ENCODE results near the gene SLIT3.
"Not testable (repeated sequence)": the region's sequence is repeated elsewhere in the genome, so short reads cannot be mapped to it uniquely, and the experiment has no call there.

SLIT3 gene

DNA sequence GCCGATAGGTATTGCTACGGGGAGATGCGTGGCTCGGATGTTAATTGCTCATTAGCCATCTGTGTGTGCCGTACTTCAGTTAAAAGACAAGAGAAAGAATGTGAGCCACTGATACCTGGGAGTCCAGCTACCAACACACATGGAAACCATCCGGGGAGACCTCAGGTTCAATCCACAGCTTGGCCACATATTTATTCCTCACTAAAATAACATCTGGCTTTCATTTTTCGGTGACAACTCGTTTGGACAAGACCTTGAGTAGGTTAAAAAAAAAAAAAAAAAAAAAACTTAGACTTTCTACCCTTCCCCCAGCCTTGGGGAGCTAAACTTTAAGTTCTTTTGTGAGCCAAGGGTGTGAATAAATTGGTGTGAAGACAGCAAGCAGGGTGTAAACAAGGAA lies 84.1 kb downstream of the SLIT3 start:
- DNase-seq = no peak

DNA sequence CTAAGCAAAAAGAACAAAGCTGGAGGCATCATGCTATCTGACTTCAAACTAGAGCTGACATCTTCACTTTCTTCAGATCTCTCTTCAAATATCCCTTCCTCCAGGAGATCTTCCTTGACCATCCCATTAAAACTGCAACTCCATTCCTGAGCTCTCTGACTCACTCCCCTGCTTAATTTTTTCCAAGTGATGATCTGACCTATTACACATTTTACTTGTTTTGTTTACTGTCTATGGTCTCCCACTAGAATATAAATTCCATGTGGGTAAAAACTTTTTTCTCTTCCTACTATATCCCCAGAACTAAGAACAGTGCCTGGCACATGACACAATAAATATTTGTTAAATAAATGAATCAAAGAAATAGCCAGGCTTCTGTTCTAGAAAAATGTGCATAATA lies 87.5 kb downstream of the SLIT3 start:
- no peak for DNase-seq

GRCh38 chr5:169211761-169212160 lies 89.2 kb downstream of the SLIT3 start:
- DNase-seq = not testable (repeated sequence)

- DNase-seq = no peak
Observed at GRCh38 chr5:169204788-169205400, 96.0 kb downstream of the SLIT3 start.

DNA sequence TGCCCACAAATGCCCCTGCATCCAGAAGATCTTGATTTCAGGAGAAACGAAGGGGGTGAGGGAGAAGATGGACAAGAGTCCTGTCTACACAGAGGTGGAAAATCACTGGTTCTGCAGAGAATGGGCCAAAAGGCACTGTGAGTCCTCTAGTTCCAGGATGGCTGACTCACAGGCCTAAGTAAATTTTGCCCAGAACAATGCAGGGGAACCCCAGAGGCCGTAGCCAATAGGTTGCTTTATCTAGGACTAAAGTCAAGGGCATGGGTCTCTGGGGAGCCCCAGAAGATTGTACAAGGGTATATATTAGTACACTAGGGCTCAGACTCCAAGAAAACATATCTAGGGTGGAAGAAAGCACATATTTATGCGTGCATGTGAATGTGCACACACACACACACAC lies 98.0 kb downstream of the SLIT3 start:
- no peak for DNase-seq

DNA sequence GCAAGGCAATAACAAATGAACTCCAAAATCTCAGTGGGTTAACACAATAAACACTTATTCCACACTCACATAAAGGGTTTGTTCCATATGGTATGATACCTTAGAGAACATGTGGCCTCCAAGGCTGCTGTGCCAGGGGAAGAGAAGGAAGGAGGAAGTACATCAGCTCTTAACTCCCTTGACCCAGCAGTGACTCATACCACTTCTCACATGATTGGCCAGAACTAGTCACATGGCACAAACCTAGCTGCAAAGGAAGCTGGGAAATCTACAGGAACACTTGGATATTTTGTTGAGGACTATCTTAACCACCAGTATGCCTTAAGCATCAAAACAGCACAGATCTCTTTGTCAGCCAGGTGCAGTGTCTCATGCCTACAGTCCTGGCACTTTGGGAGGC lies 99.3 kb downstream of the SLIT3 start:
- DNase-seq = no peak

GRCh38 chr5:169200125-169200778 lies 100.7 kb downstream of the SLIT3 start:
- no peak for DNase-seq

- no peak for DNase-seq
Observed at GRCh38 chr5:169197343-169197742, 103.6 kb downstream of the SLIT3 start.

GRCh38 chr5:169196059-169196458 lies 104.9 kb downstream of the SLIT3 start:
- no peak for DNase-seq

GRCh38 chr5:169195601-169196000 lies 105.3 kb downstream of the SLIT3 start:
- DNase-seq = no peak

- no peak for DNase-seq
Observed at GRCh38 chr5:169192536-169192935, 108.4 kb downstream of the SLIT3 start.

DNA sequence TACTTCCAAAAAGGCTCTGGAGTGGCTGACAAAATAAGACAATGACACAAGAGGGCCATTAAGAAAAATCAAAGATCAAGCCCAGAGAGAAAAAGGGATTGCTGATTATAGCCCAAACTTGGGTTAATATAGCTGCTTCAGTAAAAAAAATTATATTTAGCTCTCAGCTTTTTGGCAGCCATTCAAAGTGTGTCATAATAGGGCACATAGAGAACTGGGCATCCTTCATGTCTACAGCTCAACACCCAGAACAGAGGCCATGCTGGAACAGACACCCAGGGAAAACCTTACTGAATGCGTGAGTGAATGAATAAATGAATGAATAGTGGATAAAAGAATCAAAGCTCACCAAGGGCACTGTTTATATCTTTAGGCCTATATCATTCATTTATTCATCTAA lies 110.1 kb downstream of the SLIT3 start:
- DNase-seq = no peak

DNA sequence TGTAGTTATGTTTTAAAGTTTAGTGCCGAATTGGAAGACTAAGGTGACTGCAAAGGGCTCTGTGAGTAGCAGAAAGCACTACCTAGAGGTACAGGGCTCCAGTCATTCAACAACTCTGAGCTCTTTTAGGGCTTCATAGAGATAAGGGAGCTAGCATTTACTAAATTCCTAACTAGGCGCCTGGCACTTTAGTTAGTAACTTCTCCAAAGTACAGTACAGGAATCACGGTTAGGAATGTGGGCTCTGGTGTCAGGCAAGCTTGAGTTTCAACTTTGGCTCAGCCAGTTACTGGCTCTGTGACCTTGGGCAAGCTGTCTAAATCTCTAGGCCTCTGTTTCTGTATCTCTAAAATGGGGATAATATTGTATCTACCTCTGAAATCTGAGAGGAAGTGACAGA lies 115.3 kb downstream of the SLIT3 start:
- no peak for DNase-seq

DNA sequence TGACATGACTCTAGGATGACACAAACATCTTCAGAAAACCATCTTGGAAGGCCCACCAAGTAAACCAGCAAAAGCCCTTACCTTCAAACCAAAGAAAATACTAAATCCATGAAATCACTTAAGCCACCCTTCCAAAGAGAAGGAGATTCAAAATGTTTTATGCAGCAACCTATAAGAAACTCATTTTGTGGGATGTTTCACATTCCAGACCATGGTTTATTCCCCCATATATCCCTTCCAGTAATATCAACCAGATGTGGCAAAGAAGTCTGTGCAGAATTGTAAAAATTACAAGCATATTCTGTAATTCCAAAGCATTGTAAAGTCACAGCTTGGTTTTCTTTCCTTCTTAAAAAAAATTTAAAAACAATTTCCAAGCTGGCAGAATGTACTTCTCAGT lies 117.4 kb downstream of the SLIT3 start:
- DNase-seq = no peak

DNA sequence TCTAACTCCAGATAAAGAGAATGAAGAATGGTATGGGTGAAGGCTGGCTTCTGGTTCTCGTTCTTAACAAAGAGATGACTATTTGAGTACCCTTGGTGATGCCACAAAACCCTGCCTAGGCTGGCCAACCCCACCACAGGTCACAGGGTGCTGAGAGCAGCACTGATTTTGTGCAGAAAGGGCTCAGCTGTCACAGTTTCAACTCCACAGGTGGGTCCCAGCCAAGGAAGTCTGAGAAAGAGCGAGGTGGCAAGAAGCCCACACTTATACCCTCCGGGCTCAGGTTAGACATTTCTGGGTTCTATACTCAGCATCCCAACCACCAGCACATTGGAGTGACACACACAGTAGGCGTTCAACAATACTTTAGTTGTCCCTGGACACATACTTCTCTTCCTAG lies 118.1 kb downstream of the SLIT3 start:
- no peak for DNase-seq

DNA sequence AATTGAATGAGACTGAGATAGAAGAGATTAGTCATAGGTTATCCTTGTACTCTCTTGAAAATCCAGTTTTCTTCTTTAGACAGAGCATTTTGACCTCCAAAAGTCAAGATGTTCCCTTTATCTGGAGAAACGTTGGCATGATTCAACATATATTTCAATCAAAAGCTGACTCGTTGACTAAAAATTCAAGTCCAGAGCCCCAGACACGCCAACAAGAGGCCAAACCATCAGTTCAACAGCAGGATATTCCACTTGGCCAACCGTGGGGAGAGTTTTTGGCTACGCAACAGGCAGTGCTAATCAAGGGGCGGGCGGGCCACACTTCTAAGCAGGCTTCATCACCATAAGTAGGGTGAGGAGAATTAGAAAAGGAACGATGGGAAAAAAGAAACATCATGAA lies 119.1 kb downstream of the SLIT3 start:
- no peak for DNase-seq

- DNase-seq = no peak
Observed at GRCh38 chr5:169178754-169179153, 122.2 kb downstream of the SLIT3 start.

DNA sequence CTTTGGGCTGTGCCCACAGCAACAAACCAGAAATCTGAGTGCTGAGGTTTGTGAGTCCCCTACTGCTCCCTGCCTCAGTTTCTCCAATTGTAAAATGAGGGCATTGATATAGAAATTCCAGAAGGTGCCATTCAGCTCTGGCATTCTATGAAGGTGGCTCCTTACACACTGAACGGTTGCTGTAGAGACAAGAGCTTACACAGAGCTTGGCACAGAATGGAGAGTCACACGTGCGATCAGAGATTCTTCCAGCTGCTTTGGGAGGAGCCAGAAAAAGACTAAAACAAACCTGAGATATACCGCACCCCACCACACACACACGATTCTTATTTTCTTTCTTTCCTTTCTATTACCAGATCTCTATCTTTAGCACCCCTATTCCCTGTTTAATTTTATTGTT lies 122.7 kb downstream of the SLIT3 start:
- no peak for DNase-seq

DNA sequence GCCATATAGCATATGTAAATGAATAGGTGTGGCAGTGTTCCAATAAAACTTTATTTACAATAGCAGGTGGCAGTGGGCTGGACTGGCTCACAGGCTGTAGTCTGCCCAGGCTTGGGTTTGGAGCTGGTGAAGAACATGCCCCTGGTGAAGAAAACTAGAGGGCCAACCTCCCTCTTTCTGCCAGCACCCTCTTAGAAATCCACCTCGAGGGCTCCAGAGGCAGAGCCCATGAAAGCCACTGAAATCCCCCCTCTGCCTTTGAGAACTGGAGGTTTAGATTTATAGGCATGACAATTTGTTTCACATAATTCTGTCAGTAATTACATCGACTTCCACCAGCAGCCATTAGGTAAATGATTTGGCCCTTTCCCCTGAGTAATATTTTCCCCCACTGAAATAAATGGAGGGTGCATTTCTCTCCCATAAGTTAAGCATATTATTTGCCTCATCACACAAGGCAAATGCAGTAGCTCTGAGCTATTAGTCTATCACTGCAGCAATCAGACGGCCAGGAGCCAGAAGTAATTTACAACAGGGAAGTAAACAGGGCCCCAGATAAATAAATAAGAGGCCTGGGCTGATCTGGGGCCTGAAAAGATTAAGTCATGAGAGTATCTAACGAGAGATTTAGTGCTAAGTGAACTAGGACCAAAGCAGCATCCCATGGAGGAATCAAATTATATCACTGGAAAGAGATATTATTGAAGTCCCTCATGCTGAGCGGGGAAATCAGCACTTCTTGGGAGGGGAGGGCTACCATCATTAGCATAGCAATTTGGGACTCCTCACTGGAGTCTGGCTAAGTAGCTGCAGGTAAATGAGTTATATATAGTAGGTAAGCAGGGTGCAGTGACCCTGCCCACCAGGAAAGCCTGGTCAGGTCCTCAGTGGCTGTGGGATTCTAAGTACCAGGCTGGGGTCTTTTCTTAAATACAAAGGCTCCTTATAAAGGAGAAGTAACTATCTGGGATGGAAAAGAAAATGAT lies 123.9 kb downstream of the SLIT3 start:
- no peak for DNase-seq

DNA sequence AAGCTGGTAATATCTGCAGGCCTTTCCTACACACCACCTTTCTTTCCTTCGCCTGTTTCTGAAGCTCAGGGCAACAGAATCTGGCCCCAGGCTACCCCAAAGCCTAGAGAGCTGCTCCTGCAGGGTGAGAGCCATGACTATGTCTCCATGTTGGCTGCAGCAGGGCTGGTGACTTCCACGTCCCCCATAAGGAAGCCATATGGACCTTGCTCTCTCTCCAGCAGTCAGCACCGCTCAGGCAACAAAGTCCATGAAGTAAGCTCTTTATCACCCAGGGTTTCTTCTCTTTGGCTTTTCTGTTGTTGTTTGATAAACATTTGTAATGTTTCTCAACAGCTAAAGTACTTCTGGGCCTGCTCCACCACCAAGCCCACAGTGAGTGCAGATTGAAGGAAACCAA lies 125.2 kb downstream of the SLIT3 start:
- DNase-seq = no peak

DNA sequence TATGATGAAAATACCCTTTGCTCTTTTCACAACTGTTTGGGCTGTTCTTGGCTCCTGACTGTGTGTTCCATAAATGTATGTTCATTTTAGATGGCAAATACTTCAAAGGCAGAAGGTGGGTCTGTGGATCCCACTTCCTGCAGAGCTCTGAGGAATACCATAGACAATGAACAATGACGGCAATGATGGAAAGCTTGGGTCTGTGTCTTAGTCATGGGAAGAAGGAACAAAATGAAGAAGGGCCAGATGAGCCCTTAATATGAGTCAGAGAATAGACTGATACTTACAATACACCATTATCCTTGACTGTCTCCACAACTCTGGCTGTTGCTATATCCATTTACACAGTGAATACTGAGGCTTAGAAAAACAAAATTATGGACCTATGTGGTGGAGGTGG lies 126.0 kb downstream of the SLIT3 start:
- DNase-seq = no peak

DNA sequence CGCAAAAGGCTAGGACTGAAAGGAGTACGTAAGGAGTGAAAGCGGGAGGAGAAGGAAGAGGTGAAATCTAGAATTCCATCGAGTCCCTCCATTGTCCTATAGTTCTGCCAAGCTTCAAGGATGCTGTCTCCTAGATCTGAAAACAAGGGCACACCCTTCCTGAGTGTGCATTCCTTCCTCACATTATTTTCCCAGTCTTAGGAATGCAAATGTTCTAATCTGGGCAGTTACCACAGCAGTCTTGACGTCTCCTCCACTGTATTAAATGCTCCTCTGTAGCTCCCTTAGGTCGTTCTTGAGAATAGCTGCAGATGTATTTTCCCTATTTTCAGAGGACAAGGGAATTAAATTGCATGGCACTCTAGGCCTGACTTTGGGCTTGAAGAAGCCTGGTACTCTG lies 127.6 kb downstream of the SLIT3 start:
- no peak for DNase-seq

GRCh38 chr5:169171515-169171914 lies 129.4 kb downstream of the SLIT3 start:
- DNase-seq = no peak

GRCh38 chr5:169169783-169170182 lies 131.2 kb downstream of the SLIT3 start:
- no peak for DNase-seq
